ENCODE measurements around the gene UPP1. TPM values are rescaled to one million over a fixed set of nuclear protein-coding genes. Genes with fewer than 3 reads are reported as not detected.

Gene UPP1
- total and polyA plus RNA-seq, 10 of the 15 experiments (the other 5 are each of a cell fraction or from before 2014, with no cell fraction given), result 0.93 to 7.9 (median 3.8) TPM

DNA sequence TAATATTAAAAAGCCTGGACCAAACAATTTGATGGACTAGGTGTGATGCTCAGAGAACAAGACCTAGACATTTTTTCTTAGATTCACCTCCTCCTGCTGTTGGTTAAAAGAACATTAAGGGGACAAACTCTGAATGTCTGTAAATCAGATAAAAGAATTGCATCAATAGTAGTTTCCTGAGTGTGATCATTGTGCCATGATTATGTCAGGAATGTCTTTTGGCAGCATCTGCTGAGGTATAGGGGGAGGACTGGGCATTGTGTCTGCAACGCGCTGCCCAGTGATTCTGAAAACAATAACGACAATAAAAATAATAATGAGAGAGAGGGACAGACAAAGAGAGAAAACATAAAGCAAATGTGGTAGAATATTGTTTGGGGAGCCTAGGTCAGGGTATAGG, 46.8 kb upstream of the UPP1 start:
- 91% methylated on average over 3 of the region's 3 CpGs for WGBS (ENCODE audit: insufficient coverage, insufficient replicate concordance, low lambda C conversion rate, missing lambda C conversion rate)
- H3K36me3 ChIP-seq (ENCODE audit: control insufficient read depth in 2 of 2, insufficient read depth in 2 of 2, low read length in 1 of 2), result no peaks in the 10 kb centered on the region
- H3K4me2 ChIP-seq (ENCODE audit: control insufficient read depth, insufficient read depth), result no peak overlapping the region
- no peaks in the 10 kb centered on the region for H3K9me3 ChIP-seq (replicated peaks; ENCODE audit: control insufficient read depth, insufficient read depth, low read length)
- 0 out of 4 replicates have a peak, but pooled peaks cover 0 to 2% of the 10 kb centered on the region in 2 experiments for H3K27me3 ChIP-seq (replicated peaks in 1 of 2; ENCODE audit: control insufficient read depth in 2 of 2, insufficient read depth in 2 of 2, low read length in 1 of 2)
- no peak overlapping the region for H2AFZ ChIP-seq (ENCODE audit: control insufficient read depth, low read depth, low read length)
- ChIA-PET CTCF (no interaction called here), POLR2A (no interaction called here), SMC1A (ENCODE audit: uncharacterized antibody, unreplicated experiment) (no interaction called here), RAD21 (ENCODE audit: unreplicated experiment) (no interaction called here)
- intact Hi-C loops (cut with micrococcal nuclease; ENCODE audit: unreplicated experiment) (no loop called here), in situ Hi-C loops (cut with MboI) (no loop called here)
- DNase-seq (ENCODE audit: low read depth, low spot score) (no peak), FAIRE-seq (no peak), ATAC-seq (no peak)
- H3K79me2 ChIP-seq (ENCODE audit: control insufficient read depth, insufficient read depth, low read length), result no peaks in the 10 kb centered on the region
- H3K4me3 ChIP-seq, result no peak overlapping the region
- no peaks in the 10 kb centered on the region for H3K4me1 ChIP-seq (ENCODE audit: control insufficient read depth, insufficient read depth, low read length)
- H4K20me1 ChIP-seq (ENCODE audit: control insufficient read depth, insufficient read depth), result no peaks in the 10 kb centered on the region
- BruUV-seq (replicated peaks), result no TSS peak
- no peak overlapping the region for H3K9ac ChIP-seq (ENCODE audit: control insufficient read depth, insufficient read depth, low read length)
- H3K27ac ChIP-seq (ENCODE audit: control insufficient read depth, insufficient read depth), result no peak overlapping the region
- TF ChIP-seq BHLHE40 (IDR thresholded peaks at IDR 0.05; ENCODE audit: borderline replicate concordance in 1 of 2, low read depth in 2 of 2, low read length in 1 of 2) (no peak), MYB (IDR thresholded peaks at IDR 0.05; ENCODE audit: borderline replicate concordance, low read depth, low read length) (no peak), ETV6 (conservative IDR thresholded peaks at IDR 0.05 in 1 of 2, IDR thresholded peaks at IDR 0.05 in 1 of 2; ENCODE audit: borderline replicate concordance in 1 of 2, low read depth in 1 of 2) (no peak), IKZF2 (IDR thresholded peaks at IDR 0.05) (no peak), CBFB (IDR thresholded peaks at IDR 0.05; ENCODE audit: low read depth) (no peak), ZBTB11 (CRISPR knock-in tag; IDR thresholded peaks at IDR 0.05) (no peak)
